ENCODE results near the gene TSPAN3. TPM values are rescaled to one million over a fixed set of nuclear protein-coding genes. Genes with fewer than 3 reads are reported as not detected.

TSPAN3 gene
- total RNA-seq, 1 experiment from 2014 or later, result 84.9 TPM

- no peak for TF ChIP-seq ZNF416 (CRISPR knock-in tag; IDR thresholded peaks at IDR 0.05)
- TF ChIP-seq, protein P1, sequence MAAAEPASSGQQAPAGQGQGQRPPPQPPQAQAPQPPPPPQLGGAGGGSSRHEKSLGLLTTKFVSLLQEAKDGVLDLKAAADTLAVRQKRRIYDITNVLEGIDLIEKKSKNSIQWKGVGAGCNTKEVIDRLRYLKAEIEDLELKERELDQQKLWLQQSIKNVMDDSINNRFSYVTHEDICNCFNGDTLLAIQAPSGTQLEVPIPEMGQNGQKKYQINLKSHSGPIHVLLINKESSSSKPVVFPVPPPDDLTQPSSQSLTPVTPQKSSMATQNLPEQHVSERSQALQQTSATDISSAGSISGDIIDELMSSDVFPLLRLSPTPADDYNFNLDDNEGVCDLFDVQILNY (CRISPR knock-in tag; IDR thresholded peaks at IDR 0.05), result no peak
- no peak for TF ChIP-seq ZNF219 (CRISPR knock-in tag; IDR thresholded peaks at IDR 0.05; ENCODE audit: borderline replicate concordance)
These were observed 77.7 kb downstream of the TSPAN3 start (continued) for GRCh38 chr15:76993114-76993725.

- DNase-seq (ENCODE audit: low spot score) (peak; percentile 5), ATAC-seq (no peak)
- H3K27me3 Mint-ChIP-seq (ENCODE audit: low read depth), result no peaks in the 10 kb centered on the region; the same call in 1 of the 2 replicates
- H3K4me3 Mint-ChIP-seq, result no peak overlapping the region
- H3K27ac Mint-ChIP-seq, result no peak overlapping the region
- peaks cover 9% of the 10 kb centered on the region for H3K4me1 Mint-ChIP-seq
- TF ChIP-seq FOXK1 (CRISPR knock-in tag; IDR thresholded peaks at IDR 0.05), result no peak
- TF ChIP-seq TP53 (CRISPR knock-in tag; IDR thresholded peaks at IDR 0.05), result no peak
- TF ChIP-seq SMAD3 (CRISPR knock-in tag; IDR thresholded peaks at IDR 0.05; ENCODE audit: borderline replicate concordance), result no peak
- TF ChIP-seq, protein P2, sequence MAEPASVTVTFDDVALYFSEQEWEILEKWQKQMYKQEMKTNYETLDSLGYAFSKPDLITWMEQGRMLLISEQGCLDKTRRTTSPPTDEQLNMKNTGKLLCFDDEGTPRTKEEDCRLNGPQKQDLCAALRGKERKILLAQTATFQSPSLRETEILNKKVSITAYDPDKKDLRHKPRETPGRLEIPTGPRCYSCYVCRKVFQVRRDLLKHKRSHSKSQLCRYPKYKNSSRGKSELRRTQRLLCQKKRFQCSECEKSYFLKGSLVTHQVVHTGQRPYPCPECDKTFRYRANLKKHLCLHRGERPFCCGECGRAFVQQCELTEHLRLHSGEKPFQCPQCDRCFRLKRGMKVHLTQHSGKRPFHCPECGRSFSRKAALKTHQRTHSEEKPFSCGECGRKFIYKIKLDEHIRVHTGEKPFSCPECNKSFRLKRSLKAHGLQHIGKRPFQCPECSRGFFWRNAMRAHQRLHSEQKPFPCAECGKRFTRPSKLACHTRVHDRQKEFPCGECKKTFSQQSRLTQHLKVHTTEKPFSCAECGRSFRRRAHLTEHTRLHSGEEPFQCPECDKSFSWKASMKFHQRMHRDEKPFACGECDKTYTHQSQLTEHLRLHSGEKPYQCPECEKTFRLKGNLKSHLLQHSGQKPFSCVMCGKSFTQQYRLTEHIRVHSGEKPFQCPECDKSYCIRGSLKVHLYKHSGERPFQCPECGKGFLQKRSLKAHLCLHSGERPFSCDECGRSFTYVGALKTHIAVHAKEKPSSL (CRISPR knock-in tag; conservative IDR thresholded peaks at IDR 0.05), result no peak
- no peak for TF ChIP-seq TCF7 (CRISPR knock-in tag; IDR thresholded peaks at IDR 0.05; ENCODE audit: low read depth)
- TF ChIP-seq PRRX2 (CRISPR knock-in tag; IDR thresholded peaks at IDR 0.05), result no peak
- TF ChIP-seq ZNF416 (CRISPR knock-in tag; IDR thresholded peaks at IDR 0.05), result no peak
- no peak for TF ChIP-seq NFE2L1 (CRISPR knock-in tag; IDR thresholded peaks at IDR 0.05)
- no peak for TF ChIP-seq ZBTB21 (CRISPR knock-in tag; IDR thresholded peaks at IDR 0.05; ENCODE audit: borderline replicate concordance)
- TF ChIP-seq ZNF263 (CRISPR knock-in tag; IDR thresholded peaks at IDR 0.05; ENCODE audit: low read depth), result no peak
- TF ChIP-seq, protein P3, sequence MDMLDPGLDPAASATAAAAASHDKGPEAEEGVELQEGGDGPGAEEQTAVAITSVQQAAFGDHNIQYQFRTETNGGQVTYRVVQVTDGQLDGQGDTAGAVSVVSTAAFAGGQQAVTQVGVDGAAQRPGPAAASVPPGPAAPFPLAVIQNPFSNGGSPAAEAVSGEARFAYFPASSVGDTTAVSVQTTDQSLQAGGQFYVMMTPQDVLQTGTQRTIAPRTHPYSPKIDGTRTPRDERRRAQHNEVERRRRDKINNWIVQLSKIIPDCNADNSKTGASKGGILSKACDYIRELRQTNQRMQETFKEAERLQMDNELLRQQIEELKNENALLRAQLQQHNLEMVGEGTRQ (CRISPR knock-in tag; IDR thresholded peaks at IDR 0.05), result no peak
- no peak for TF ChIP-seq KAT7 (CRISPR knock-in tag; IDR thresholded peaks at IDR 0.05; ENCODE audit: borderline replicate concordance)
- no peak for TF ChIP-seq ZNF219 (CRISPR knock-in tag; IDR thresholded peaks at IDR 0.05; ENCODE audit: borderline replicate concordance)
- TF ChIP-seq RELA (CRISPR knock-in tag; IDR thresholded peaks at IDR 0.05; ENCODE audit: borderline replicate concordance), result no peak
- no peak for TF ChIP-seq ZNF423 (CRISPR knock-in tag; IDR thresholded peaks at IDR 0.05)
- no peak for TF ChIP-seq JAZF1 (CRISPR knock-in tag; IDR thresholded peaks at IDR 0.05)
- H3K9me3 Mint-ChIP-seq, result no peaks in the 10 kb centered on the region
- CTCF ChIA-PET, result interaction anchor here (1.3 kb wide), 2 partner anchors 19 to 32 kb away, joined by 4 read pairs; no protein-coding TSS in a partner anchor
- no peaks in the 10 kb centered on the region for H3K36me3 Mint-ChIP-seq
- POLR2A ChIA-PET, result no interaction called here
These were observed 78.9 kb downstream of the TSPAN3 start for GRCh38 chr15:76991741-76992645.

Other genes starting within 250 kb of the TSPAN3 start
- gene SCAPER, start 165.8 kb downstream of the TSPAN3 start, total RNA-seq (2021), result 10.3 to 14.0 TPM (median 12.8 TPM) in 3 replicates
- 102 to 112 TPM (median 103 TPM) in 3 replicates for gene RCN2, start 139.4 kb downstream of the TSPAN3 start, total RNA-seq (2021)
- 1.3 to 1.6 TPM (median 1.5 TPM) in 3 replicates for gene PSTPIP1, start 76.0 kb downstream of the TSPAN3 start, total RNA-seq (2021)

Measured in WTC11 (cell line).